IPS-20b (cell line): ENCODE measurements around the gene CCDC102A.

Source experiments
- H3K27ac ChIP-seq: one replicate; pipeline ENCODE4 v1.5.1; 2013; ENCODE audit warnings: low read length
- H3K27me3 ChIP-seq: 2 replicates; pipeline ENCODE4 v1.6.1; 2013; ENCODE audit warnings: mild to moderate bottlenecking, low read length, inconsistent platforms; ENCODE audit not compliant: insufficient read depth
- H3K36me3 ChIP-seq: 2 replicates; pipeline ENCODE4 v1.6.1; 2013; ENCODE audit warnings: low read depth, mild to moderate bottlenecking, inconsistent platforms, low read length, moderate library complexity; ENCODE audit not compliant: insufficient read depth
- H3K4me1 ChIP-seq: 2 replicates; pipeline ENCODE4 v1.6.1; 2013; ENCODE audit warnings: mild to moderate bottlenecking, control low read depth, inconsistent platforms, low read length, moderate library complexity; ENCODE audit not compliant: insufficient read depth
- H3K4me3 ChIP-seq: 2 replicates; pipeline ENCODE4 v1.5.1; 2013; ENCODE audit warnings: mild to moderate bottlenecking, low read length, inconsistent platforms
- H3K9ac ChIP-seq: 2 replicates; pipeline ENCODE4 v1.6.1; 2013; ENCODE audit warnings: low read depth, mild to moderate bottlenecking, inconsistent platforms, low read length, moderate library complexity
- H3K9me3 ChIP-seq: 2 replicates; pipeline ENCODE4 v1.6.1; 2013; ENCODE audit warnings: mild to moderate bottlenecking, low read depth, low read length, inconsistent platforms; ENCODE audit not compliant: insufficient read depth

The CCDC102A gene

GRCh38 chr16:57536306-57537193 lies at the start of gene CCDC102A:
Gene CCDC102A (minus strand): TSS chr16:57536571. CDS start chr16:57529177, 7,394 bp downstream.
- H3K27me3 ChIP-seq: no peaks in the 10 kb centered on the region
- H3K27ac ChIP-seq: peak within 1 kb of the TSS; percentile 62
- H3K9me3 ChIP-seq: no peaks in the 10 kb centered on the region
- peak within 1 kb of the TSS; percentile 82 for H3K4me3 ChIP-seq
- peak within 1 kb of the TSS; percentile 86; the same call in 1 of the 2 replicates for H3K9ac ChIP-seq
- peaks cover 25% of the 10 kb centered on the region; the same call in 1 of the 2 replicates for H3K4me1 ChIP-seq
- H3K36me3 ChIP-seq: no peaks in the 10 kb centered on the region

GRCh38 chr16:57585051-57585687 lies 48.8 kb upstream of the CCDC102A start:
- H3K9me3 ChIP-seq: no peaks in the 10 kb centered on the region
- H3K36me3 ChIP-seq: no peaks in the 10 kb centered on the region
- H3K4me3 ChIP-seq: no peak overlapping the region
- H3K9ac ChIP-seq: no peak overlapping the region
- no peak overlapping the region for H3K27ac ChIP-seq
- H3K4me1 ChIP-seq: no peaks in the 10 kb centered on the region
- H3K27me3 ChIP-seq: no peaks in the 10 kb centered on the region

GRCh38 chr16:57579361-57579665 lies 42.9 kb upstream of the CCDC102A start:
- H3K4me1 ChIP-seq: no peaks in the 10 kb centered on the region
- no peak overlapping the region for H3K9ac ChIP-seq
- no peak overlapping the region for H3K27ac ChIP-seq
- no peak overlapping the region for H3K4me3 ChIP-seq
- H3K9me3 ChIP-seq: no peaks in the 10 kb centered on the region
- no peaks in the 10 kb centered on the region for H3K36me3 ChIP-seq
- no peaks in the 10 kb centered on the region for H3K27me3 ChIP-seq

GRCh38 chr16:57578521-57579360 lies 42.4 kb upstream of the CCDC102A start:
- Histone ChIP-seq H3K27ac (no peak overlapping the region), H3K9ac (no peak overlapping the region)

GRCh38 chr16:57577691-57578224 lies 41.4 kb upstream of the CCDC102A start:
- H3K9ac ChIP-seq: no peak overlapping the region
- H3K4me1 ChIP-seq: no peaks in the 10 kb centered on the region
- no peak overlapping the region for H3K4me3 ChIP-seq
- no peaks in the 10 kb centered on the region for H3K36me3 ChIP-seq
- H3K27me3 ChIP-seq: no peaks in the 10 kb centered on the region
- no peaks in the 10 kb centered on the region for H3K9me3 ChIP-seq
- H3K27ac ChIP-seq: no peak overlapping the region

More at GRCh38 chr16:57578521-57579360, 42.4 kb upstream of the CCDC102A start:
- Histone ChIP-seq H3K36me3 (no peaks in the 10 kb centered on the region), H3K9me3 (no peaks in the 10 kb centered on the region), H3K27me3 (no peaks in the 10 kb centered on the region), H3K4me1 (no peaks in the 10 kb centered on the region), H3K4me3 (no peak overlapping the region)

GRCh38 chr16:57577214-57577613 lies 40.8 kb upstream of the CCDC102A start:
- Histone ChIP-seq H3K36me3 (no peaks in the 10 kb centered on the region), H3K4me3 (no peak overlapping the region), H3K27me3 (no peaks in the 10 kb centered on the region), H3K27ac (no peak overlapping the region), H3K4me1 (no peaks in the 10 kb centered on the region), H3K9me3 (no peaks in the 10 kb centered on the region), H3K9ac (no peak overlapping the region)

- Histone ChIP-seq H3K27me3 (no peaks in the 10 kb centered on the region), H3K4me1 (no peaks in the 10 kb centered on the region)
Measured at GRCh38 chr16:57576429-57576870, 40.1 kb upstream of the CCDC102A start.

GRCh38 chr16:57575468-57576277 lies 39.3 kb upstream of the CCDC102A start:
- H3K36me3 ChIP-seq: no peaks in the 10 kb centered on the region
- no peak overlapping the region for H3K4me3 ChIP-seq
- H3K9ac ChIP-seq: no peak overlapping the region
- H3K4me1 ChIP-seq: no peaks in the 10 kb centered on the region
- no peaks in the 10 kb centered on the region for H3K9me3 ChIP-seq
- no peak overlapping the region for H3K27ac ChIP-seq
- H3K27me3 ChIP-seq: no peaks in the 10 kb centered on the region

More at GRCh38 chr16:57576429-57576870, 40.1 kb upstream of the CCDC102A start:
- no peak overlapping the region for H3K4me3 ChIP-seq
- no peak overlapping the region for H3K27ac ChIP-seq
- H3K9me3 ChIP-seq: no peaks in the 10 kb centered on the region
- no peak overlapping the region for H3K9ac ChIP-seq
- H3K36me3 ChIP-seq: no peaks in the 10 kb centered on the region

- Histone ChIP-seq H3K4me1 (no peaks in the 10 kb centered on the region), H3K36me3 (no peaks in the 10 kb centered on the region), H3K27me3 (no peaks in the 10 kb centered on the region; the same call in 1 of the 2 replicates), H3K9ac (no peak overlapping the region), H3K27ac (no peak overlapping the region), H3K9me3 (no peaks in the 10 kb centered on the region), H3K4me3 (no peak overlapping the region)
Measured at GRCh38 chr16:57574646-57575467, 38.5 kb upstream of the CCDC102A start.

GRCh38 chr16:57574086-57574485 lies 37.7 kb upstream of the CCDC102A start:
- Histone ChIP-seq H3K4me3 (no peak overlapping the region), H3K9ac (no peak overlapping the region), H3K36me3 (no peaks in the 10 kb centered on the region), H3K4me1 (no peaks in the 10 kb centered on the region), H3K27ac (no peak overlapping the region), H3K27me3 (no peaks in the 10 kb centered on the region; the same call in 1 of the 2 replicates), H3K9me3 (no peaks in the 10 kb centered on the region; the same call in 1 of the 2 replicates)
